Fibroblast of lung (primary cell): ENCODE data around the gene NOMO2.
"Not testable (repeated sequence)": the region's sequence is repeated elsewhere in the genome, so short reads cannot be mapped to it uniquely, and the experiment has no call there.

ENCODE experiments used
- CTCF ChIP-seq, 2 donors: IDR thresholded peaks in 1 of 2; conservative IDR thresholded peaks in 1 of 2; 1 replicate in 1 of 2; 2 replicates in 1 of 2; pipeline ENCODE4 v1.5.1; 2011 to 2012; ENCODE audit warnings: low read length in 2 of 2, control low read depth in 1 of 2, inconsistent platforms in 1 of 2, low read depth in 1 of 2, mild to moderate bottlenecking in 1 of 2
- EZH2 ChIP-seq: IDR thresholded peaks from 2 replicates; pipeline ENCODE4 v1.5.1; 2012; ENCODE audit warnings: low read length, control low read depth, mild to moderate bottlenecking; ENCODE audit errors: missing control alignments

- not testable (repeated sequence) for TF ChIP-seq CTCF (conservative IDR thresholded peaks at IDR 0.05 in 1 of 2, IDR thresholded peaks at IDR 0.05 in 1 of 2; ENCODE audit: low read depth in 1 of 2, low read length in 2 of 2); EZH2
Measured at GRCh38 chr16:18585789-18586188, 23.9 kb upstream of the NOMO2 start.
